IMR-90 (cell line): ENCODE data around the gene RAPGEF3. TPM values are rescaled to one million over a fixed set of nuclear protein-coding genes. Genes with fewer than 3 reads are reported as not detected.

ENCODE experiments used
- ATAC-seq: fragments of 200-7000 bp; cut with Tn5 transposase; 2 replicates; pipeline ENCODE4 v1.9.1; 2020; ENCODE audit warnings: low read depth, mild to moderate bottlenecking, moderate library complexity
- BruUV-seq: library from RNA; stranded (reverse); fragments of 400-500 nt; replicated peaks from 2 replicates; lab custom pipeline; 2021; lab: Mats Ljungman, UMichigan
- CTCF ChIA-PET: fragments of 300-600 bp; formaldehyde crosslinking; extraction: SDS; loops from one replicate; lab custom pipeline; 2021; ENCODE audit warnings: antibody characterized with exemption; lab: Yijun Ruan, JAX
- POLR2A ChIA-PET: fragments of 300-600 bp; sonication (Branson Sonifier 250); formaldehyde crosslinking; loops from one replicate; lab custom pipeline; 2022; ENCODE audit warnings: antibody characterized with exemption; ENCODE audit not compliant: unreplicated experiment; lab: Charles Lee
- DNase-seq: peaks from one replicate; pipeline ENCODE4 v3.0.0; 2013
- H2AFZ ChIP-seq: replicated peaks from 2 replicates; pipeline ENCODE3; 2013; ENCODE audit warnings: low read length, mild to moderate bottlenecking; ENCODE audit not compliant: poor library complexity
- H2AK5ac ChIP-seq: 2 replicates; pipeline ENCODE4 v1.6.1; 2013; ENCODE audit warnings: low read depth, low read length, inconsistent platforms
- H2AK9ac ChIP-seq: replicated peaks from 2 replicates; pipeline ENCODE3; 2013; ENCODE audit warnings: mild to moderate bottlenecking, low read depth, low read length, moderate library complexity; ENCODE audit not compliant: poor library complexity
- H2BK120ac ChIP-seq: 2 replicates; pipeline ENCODE4 v1.6.1; 2013; ENCODE audit warnings: low read depth, low read length, inconsistent platforms
- H2BK15ac ChIP-seq: 3 replicates; pipeline ENCODE4 v1.6.1; 2013; ENCODE audit warnings: low read depth, low read length, inconsistent platforms
- H2BK20ac ChIP-seq: 2 replicates; pipeline ENCODE4 v1.6.1; 2013; ENCODE audit warnings: low read depth, mild to moderate bottlenecking, inconsistent platforms, low read length, moderate library complexity
- H2BK5ac ChIP-seq: 2 replicates; pipeline ENCODE4 v1.6.1; 2013; ENCODE audit warnings: mild to moderate bottlenecking, low read depth, low read length, inconsistent platforms; ENCODE audit not compliant: poor library complexity, severe bottlenecking
- H3K14ac ChIP-seq: replicated peaks from 2 replicates; pipeline ENCODE4 v1.6.1; 2013; ENCODE audit warnings: low read depth, low read length, inconsistent platforms
- H3K18ac ChIP-seq: 2 replicates; pipeline ENCODE4 v1.6.1; 2013; ENCODE audit warnings: low read depth, low read length, control low read depth
- H3K23ac ChIP-seq: 2 replicates; pipeline ENCODE4 v1.6.1; 2013; ENCODE audit warnings: low read depth, low read length, inconsistent platforms
- H3K27ac ChIP-seq: 2 replicates; pipeline ENCODE4 v1.5.1; 2013; ENCODE audit warnings: mild to moderate bottlenecking, control low read depth, low read length; ENCODE audit not compliant: insufficient read depth
- H3K27me3 ChIP-seq: 2 replicates; pipeline ENCODE4 v1.6.1; 2013; ENCODE audit warnings: low read length; ENCODE audit not compliant: control insufficient read depth, insufficient read depth
- H3K36me3 ChIP-seq: 2 replicates; pipeline ENCODE4 v1.6.1; 2013; ENCODE audit warnings: low read length, mixed read lengths; ENCODE audit not compliant: control insufficient read depth, insufficient read depth
- H3K4ac ChIP-seq: 2 replicates; pipeline ENCODE4 v1.6.1; 2013; ENCODE audit warnings: low read depth, low read length, inconsistent platforms
- H3K4me1 ChIP-seq: 2 replicates; pipeline ENCODE4 v1.6.1; 2013; ENCODE audit warnings: low read length, mixed read lengths; ENCODE audit not compliant: control insufficient read depth, insufficient read depth
- H3K4me2 ChIP-seq: 2 replicates; pipeline ENCODE4 v1.6.1; 2013; ENCODE audit warnings: low read depth, mild to moderate bottlenecking, control low read depth, low read length, moderate library complexity
- H3K4me3 ChIP-seq: 2 replicates; pipeline ENCODE4 v1.5.1; 2013; ENCODE audit warnings: low read depth, mild to moderate bottlenecking, control low read depth, low read length, moderate library complexity; ENCODE audit not compliant: insufficient read depth
- H3K56ac ChIP-seq: 2 replicates; pipeline ENCODE4 v1.6.1; 2013; ENCODE audit warnings: low read length, inconsistent platforms; ENCODE audit not compliant: insufficient read depth; ENCODE audit errors: extremely low read depth
- H3K79me1 ChIP-seq, 2 experiments: 2 replicates each; pipeline ENCODE4 v1.6.1; 2013; ENCODE audit warnings: low read length in 2 of 2, inconsistent platforms in 1 of 2, low read depth in 1 of 2
- H3K9ac ChIP-seq: 2 replicates; pipeline ENCODE4 v1.6.1; 2013; ENCODE audit warnings: low read depth, low read length, control low read depth
- H3K9me1 ChIP-seq: 2 replicates; pipeline ENCODE4 v1.6.1; 2013; ENCODE audit warnings: low read length, inconsistent platforms; ENCODE audit not compliant: insufficient read depth
- H3K9me3 ChIP-seq: 2 replicates; pipeline ENCODE4 v1.6.1; 2013; ENCODE audit warnings: low read length; ENCODE audit not compliant: control insufficient read depth, insufficient read depth
- H4K20me1 ChIP-seq: 2 replicates; pipeline ENCODE4 v1.6.1; 2013; ENCODE audit warnings: low read length, inconsistent platforms; ENCODE audit not compliant: insufficient read depth
- H4K5ac ChIP-seq: 2 replicates; pipeline ENCODE4 v1.6.1; 2013; ENCODE audit warnings: mild to moderate bottlenecking, low read depth, low read length, control low read depth
- H4K8ac ChIP-seq, 2 experiments: 2 replicates each; pipeline ENCODE4 v1.6.1; 2013; ENCODE audit warnings: low read depth in 2 of 2, low read length in 2 of 2, control low read depth in 1 of 2, inconsistent platforms in 1 of 2
- H4K91ac ChIP-seq: 2 replicates; pipeline ENCODE4 v1.6.1; 2013; ENCODE audit warnings: low read depth, low read length, inconsistent platforms; ENCODE audit not compliant: insufficient read depth
- BHLHE40 ChIP-seq: fragments of 150-350 bp; IDR thresholded peaks from 2 replicates; pipeline ENCODE4 v1.6.1; 2016; ENCODE audit warnings: mild to moderate bottlenecking, low read depth, low read length
- CEBPB ChIP-seq: IDR thresholded peaks from 2 replicates; pipeline ENCODE4 v1.6.1; 2012; ENCODE audit warnings: low read depth, low read length, improper control_type of control experiment
- CHD1 ChIP-seq: IDR thresholded peaks from 2 replicates; pipeline ENCODE4 v1.6.1; 2012; ENCODE audit warnings: low read depth, low read length, improper control_type of control experiment
- CTCF ChIP-seq: conservative IDR thresholded peaks from 2 replicates; pipeline ENCODE4 v1.5.1; 2012; ENCODE audit warnings: mild to moderate bottlenecking, low read depth, low read length, improper control_type of control experiment
- ELK1 ChIP-seq: fragments of 150-350 bp; IDR thresholded peaks from 2 replicates; pipeline ENCODE4 v1.6.1; 2016; ENCODE audit warnings: low read depth, mild to moderate bottlenecking, low read length, moderate library complexity, borderline replicate concordance
- FOS ChIP-seq: fragments of 150-350 bp; IDR thresholded peaks from 2 replicates; pipeline ENCODE4 v1.6.1; 2016; ENCODE audit warnings: low read depth, low read length
- MAFK ChIP-seq: IDR thresholded peaks from 2 replicates; pipeline ENCODE4 v1.6.1; 2012; ENCODE audit warnings: low read depth, low read length, improper control_type of control experiment
- MAZ ChIP-seq: IDR thresholded peaks from 2 replicates; pipeline ENCODE4 v1.6.1; 2012; ENCODE audit warnings: low read depth, mild to moderate bottlenecking, low read length, improper control_type of control experiment, moderate library complexity, borderline replicate concordance
- MXI1 ChIP-seq: IDR thresholded peaks from 2 replicates; pipeline ENCODE4 v1.6.1; 2012; ENCODE audit warnings: low read depth, mild to moderate bottlenecking, low read length, moderate library complexity, borderline replicate concordance
- NFE2L2 ChIP-seq: fragments of 150-350 bp; IDR thresholded peaks from 2 replicates; pipeline ENCODE4 v1.6.1; 2016; ENCODE audit warnings: low read depth, mild to moderate bottlenecking, low read length
- POLR2A ChIP-seq: IDR thresholded peaks from 2 replicates; pipeline ENCODE4 v1.6.1; 2012; ENCODE audit warnings: mild to moderate bottlenecking, low read depth, low read length
- RAD21 ChIP-seq: IDR thresholded peaks from 2 replicates; pipeline ENCODE4 v1.6.1; 2012; ENCODE audit warnings: low read length, improper control_type of control experiment
- RCOR1 ChIP-seq: IDR thresholded peaks from 2 replicates; pipeline ENCODE4 v1.6.1; 2012; ENCODE audit warnings: mild to moderate bottlenecking, low read length, improper control_type of control experiment; ENCODE audit not compliant: insufficient replicate concordance
- RFX5 ChIP-seq: IDR thresholded peaks from 2 replicates; pipeline ENCODE4 v1.8.0; 2012; ENCODE audit warnings: low read depth, mild to moderate bottlenecking, low read length, moderate library complexity
- SMC3 ChIP-seq: fragments of 150-350 bp; IDR thresholded peaks from 2 replicates; pipeline ENCODE4 v1.6.1; 2016; ENCODE audit warnings: low read depth, mild to moderate bottlenecking, antibody characterized with exemption, low read length, moderate library complexity
- USF2 ChIP-seq: fragments of 150-350 bp; IDR thresholded peaks from 2 replicates; pipeline ENCODE4 v1.6.1; 2017; ENCODE audit warnings: mild to moderate bottlenecking, antibody characterized with exemption, low read length, low read depth
- WGBS, 2 experiments: methylation state at CpG; one replicate each; pipeline versions ENCODE4 v1.1.5 to v1.1.7; 2013; ENCODE audit warnings: missing lambda C conversion rate in 2 of 2; ENCODE audit not compliant: insufficient read length in 1 of 2; ENCODE audit errors: extremely low coverage in 2 of 2; 5-methylcytosine and 5-hydroxymethylcytosine counted together
- dilution Hi-C: fragments of 300-500 bp; cut with HindIII; formaldehyde crosslinking; loops from one replicate; pipeline ENCODE4 v1.14.3; 2018; ENCODE audit warnings: low sequenced_read_pairs; ENCODE audit not compliant: unreplicated experiment
- in situ Hi-C: fragments of 300-500 bp; cut with MboI; formaldehyde crosslinking; loops from 3 replicates; pipeline ENCODE4 v1.14.3; 2019; ENCODE audit warnings: low sequenced_read_pairs, inconsistent platforms, mixed read lengths
- intact Hi-C: fragments of 100-400 bp; cut with micrococcal nuclease; formaldehyde crosslinking; loops from 2 replicates; pipeline ENCODE4 v1.10.0; 2022
- polyA plus RNA-seq, 3 experiments: library from polyadenylated mRNA; depleted of rRNA; stranded (reverse); fragments of >200 nt; gene quantifications; 2 replicates each; pipeline ENCODE4 v1.2.3, GENCODE V29; 2012; ENCODE audit warnings: low replicate concordance in 1 of 3
- total RNA-seq: library from RNA; depleted of rRNA; stranded (reverse); fragments of >200 nt; gene quantifications from 2 replicates; pipeline ENCODE4 v1.2.3, GENCODE V29; 2012

Gene RAPGEF3
- total and polyA plus RNA-seq, 2 of the 4 experiments (the other 2 are of a cell fraction), result 1.3 to 2.0 TPM

- no peak overlapping the region for H4K8ac ChIP-seq
- no peak overlapping the region for H4K91ac ChIP-seq
- intact Hi-C loops, result no loop called here
- H3K56ac ChIP-seq, result no peak overlapping the region
- peaks cover 12% of the 10 kb centered on the region for H3K4me1 ChIP-seq
- BruUV-seq, result no TSS peak
- no peak overlapping the region for H3K23ac ChIP-seq
- no peak for ATAC-seq
- H2BK15ac ChIP-seq, result no peak overlapping the region
- no peak overlapping the region for H3K18ac ChIP-seq
- H2BK120ac ChIP-seq, result no peak overlapping the region
- no peak overlapping the region for H2AK9ac ChIP-seq
- H3K4ac ChIP-seq, result no peak overlapping the region
- no peak overlapping the region for H3K14ac ChIP-seq
- no peaks in the 10 kb centered on the region for H4K20me1 ChIP-seq
- in situ Hi-C loops, result no loop called here
- ChIA-PET CTCF (interaction anchor here (1.5 kb wide), 1 partner anchor 9 kb away, joined by 10 read pairs; no protein-coding TSS in a partner anchor), POLR2A (no interaction called here)
- H3K27me3 ChIP-seq, result peaks cover 10% of the 10 kb centered on the region; the same call in 1 of the 2 replicates
- no peak overlapping the region for H4K5ac ChIP-seq
- no peak overlapping the region for H3K27ac ChIP-seq
- H2AK5ac ChIP-seq, result no peak overlapping the region
- H2AFZ ChIP-seq, result no peak overlapping the region
- H2BK20ac ChIP-seq, result no peak overlapping the region
- TF ChIP-seq MAZ (no peak), FOS (no peak), MAFK (no peak), NFE2L2 (no peak), CTCF (no peak), USF2 (no peak), RFX5 (no peak), CEBPB (no peak), RAD21 (no peak), ELK1 (no peak), BHLHE40 (no peak), MXI1 (no peak), SMC3 (no peak), POLR2A (no peak), RCOR1 (no peak), CHD1 (no peak)
- no peak overlapping the region for H3K9ac ChIP-seq
- no CpG with 5 or more reads among the region's 19 CpGs for WGBS, 2 experiments
- no peak for DNase-seq
- no peak overlapping the region for H3K4me2 ChIP-seq
- H3K9me1 ChIP-seq, result peaks cover 9% of the 10 kb centered on the region; the same call in 1 of the 2 replicates
- no peaks in the 10 kb centered on the region for H3K79me1 ChIP-seq
- H3K9me3 ChIP-seq, result no peaks in the 10 kb centered on the region
- H3K4me3 ChIP-seq, result no peak overlapping the region
- no peaks in the 10 kb centered on the region for H3K36me3 ChIP-seq
- no peak overlapping the region for H2BK5ac ChIP-seq
- dilution Hi-C loops, result no loop called here
Measured at GRCh38 chr12:47750916-47751470, 7.7 kb downstream of the RAPGEF3 start.
